ENCODE data around the gene PPIA.
"Not testable (repeated sequence)": the region's sequence is repeated elsewhere in the genome, so short reads cannot be mapped to it uniquely, and the experiment has no call there.

Gene PPIA

GRCh38 chr7:44787762-44788161 is 8.7 kb upstream of the PPIA start:
- DNase-seq (ENCODE audit: low spot score), result no peak

- DNase-seq (ENCODE audit: low spot score), result no peak
Measured at GRCh38 chr7:44789990-44790389, 6.5 kb upstream of the PPIA start.

- no peak for DNase-seq (ENCODE audit: low spot score)
Measured at GRCh38 chr7:44791278-44792219, 4.9 kb upstream of the PPIA start.

DNA sequence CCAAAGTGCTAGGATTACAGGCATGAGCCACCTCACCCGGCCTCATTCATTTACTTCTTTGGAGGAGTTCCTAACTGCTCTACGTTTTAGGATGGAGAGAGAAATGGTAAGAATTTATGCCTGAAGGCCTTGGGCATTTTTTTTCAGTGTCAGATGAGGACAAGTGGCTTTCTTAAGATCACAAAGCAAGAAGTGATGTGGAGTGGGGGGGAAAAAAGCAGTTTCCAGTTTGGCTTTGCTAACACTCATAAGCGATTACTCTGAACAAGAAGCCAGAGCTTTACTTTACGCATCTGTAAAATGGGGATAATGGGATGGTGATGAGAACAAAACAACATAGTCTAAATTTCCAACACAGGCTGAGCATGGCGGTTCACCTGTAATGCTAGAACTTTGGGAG is 2.6 kb upstream of the PPIA start:
- DNase-seq (ENCODE audit: low spot score), result no peak

DNA sequence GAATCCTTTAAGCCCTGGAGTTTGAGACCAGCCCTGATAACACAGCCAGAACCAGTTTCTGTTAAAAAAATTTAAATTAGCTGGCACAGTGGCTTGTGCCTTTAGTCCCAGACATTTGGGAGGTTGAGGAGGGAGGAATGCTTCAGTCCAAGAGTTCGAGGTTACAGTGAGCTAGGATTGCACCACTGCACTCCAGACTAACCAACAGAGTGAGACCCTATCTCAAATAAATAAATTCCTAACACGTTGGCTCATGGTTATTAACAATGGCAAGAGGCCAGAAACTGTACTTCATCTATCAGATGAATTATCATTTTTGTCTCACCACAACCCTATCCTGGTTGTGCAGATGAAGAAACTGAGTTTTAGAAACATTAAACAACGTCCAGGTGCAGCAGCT is 2.1 kb upstream of the PPIA start:
- DNase-seq (ENCODE audit: low spot score), result no peak

DNA sequence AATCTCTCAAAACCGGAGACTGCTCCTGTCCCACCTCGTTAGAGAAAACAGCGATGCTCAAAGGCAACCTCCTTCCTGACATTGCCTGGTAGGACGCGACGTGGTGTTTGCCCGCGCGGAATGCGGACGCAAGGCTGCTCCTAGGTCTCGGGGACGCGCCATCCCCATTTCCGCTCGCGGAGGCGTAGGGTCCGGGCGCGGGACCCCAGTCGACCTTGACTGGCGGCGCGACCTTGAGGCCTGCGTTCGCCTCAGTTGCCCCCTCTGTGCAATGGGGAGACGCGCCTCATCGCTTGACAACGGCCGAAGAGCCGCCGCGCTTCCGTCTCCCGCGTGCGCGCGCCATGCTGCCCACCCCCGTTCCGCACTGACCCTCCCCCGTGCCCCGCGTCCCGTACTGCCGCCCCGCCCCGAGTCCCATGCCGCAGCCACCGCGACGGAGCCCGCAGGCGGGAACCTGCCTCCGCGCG is 412 bp upstream of the PPIA start:
- DNase-seq (ENCODE audit: low spot score), result peak; percentile 58

GRCh38 chr7:44797329-44798258 is 1.1 kb downstream of the PPIA start:
- peak; percentile 96 for DNase-seq (ENCODE audit: low spot score)

DNA sequence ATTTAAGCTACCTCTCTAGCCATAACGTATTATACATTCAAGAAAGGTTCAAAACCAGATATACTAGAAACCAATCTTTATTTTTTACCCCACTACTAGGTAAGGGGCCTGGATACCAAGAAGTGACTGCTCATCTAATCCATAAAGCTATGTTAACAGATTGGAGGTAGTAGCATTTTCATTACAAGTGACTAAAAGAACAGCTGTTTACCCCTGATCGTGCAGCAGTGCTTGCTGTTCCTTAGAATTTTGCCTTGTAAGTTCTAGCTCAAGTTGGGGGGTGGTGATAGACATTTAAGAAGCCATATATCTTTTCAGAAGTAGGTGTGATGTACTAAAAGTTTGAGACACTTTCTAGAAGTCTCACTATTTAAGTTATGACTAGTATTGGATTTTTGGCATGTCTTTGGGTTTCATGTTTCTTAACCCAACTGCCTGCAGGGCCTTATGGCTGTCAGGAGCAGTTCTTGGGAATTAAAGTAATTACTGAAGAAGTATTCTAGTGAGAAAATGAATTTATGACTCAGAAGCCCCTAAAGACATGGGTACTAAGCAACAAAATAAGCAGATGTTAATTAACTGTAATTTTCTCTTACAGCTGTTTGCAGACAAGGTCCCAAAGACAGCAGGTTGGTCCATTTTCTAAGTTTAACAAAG is 2.3 kb downstream of the PPIA start:
- DNase-seq (ENCODE audit: low spot score), result no peak

GRCh38 chr7:44799939-44800338 is 3.5 kb downstream of the PPIA start:
- DNase-seq (ENCODE audit: low spot score), result no peak

DNA sequence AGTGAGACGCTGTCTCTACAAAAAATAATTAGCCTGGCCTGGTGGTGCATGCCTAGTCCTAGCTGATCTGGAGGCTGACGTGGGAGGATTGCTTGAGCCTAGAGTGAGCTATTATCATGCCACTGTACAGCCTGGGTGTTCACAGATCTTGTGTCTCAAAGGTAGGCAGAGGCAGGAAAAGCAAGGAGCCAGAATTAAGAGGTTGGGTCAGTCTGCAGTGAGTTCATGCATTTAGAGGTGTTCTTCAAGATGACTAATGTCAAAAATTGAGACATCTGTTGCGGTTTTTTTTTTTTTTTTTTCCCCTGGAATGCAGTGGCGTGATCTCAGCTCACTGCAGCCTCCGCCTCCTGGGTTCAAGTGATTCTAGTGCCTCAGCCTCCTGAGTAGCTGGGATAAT is 5.4 kb downstream of the PPIA start:
- DNase-seq (ENCODE audit: low spot score), result no peak

GRCh38 chr7:44802418-44803025 is 6.0 kb downstream of the PPIA start:
- no peak for DNase-seq (ENCODE audit: low spot score)

GRCh38 chr7:44803828-44804519 is 7.5 kb downstream of the PPIA start:
- not testable (repeated sequence) for DNase-seq (ENCODE audit: low spot score)

DNA sequence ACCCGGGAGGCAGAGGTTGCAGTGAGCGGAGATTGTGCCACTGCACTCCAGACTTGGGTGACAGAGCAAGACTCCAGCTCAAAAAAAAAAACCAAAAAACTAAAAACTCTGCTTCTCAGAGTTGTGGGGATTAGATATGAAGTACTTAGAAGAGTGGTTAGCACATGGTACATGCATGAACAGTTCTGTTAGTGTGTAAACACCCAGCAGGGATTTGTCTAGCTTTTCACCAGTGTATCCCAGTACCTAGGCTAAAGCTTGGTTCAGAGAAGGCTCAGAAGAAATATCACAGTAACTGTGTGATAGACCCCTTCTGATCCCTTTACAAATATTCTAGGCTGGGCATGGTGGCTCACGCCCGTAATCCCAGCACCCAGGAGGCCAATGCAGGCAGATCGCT is 9.5 kb downstream of the PPIA start:
- no peak for DNase-seq (ENCODE audit: low spot score)

- no peak for DNase-seq (ENCODE audit: low spot score)
Measured at GRCh38 chr7:44808914-44809393, 12.5 kb downstream of the PPIA start.

- no peak for DNase-seq (ENCODE audit: low spot score)
Measured at GRCh38 chr7:44811093-44811492, 14.6 kb downstream of the PPIA start.

- no peak for DNase-seq (ENCODE audit: low spot score)
Measured at GRCh38 chr7:44811571-44811970, 15.1 kb downstream of the PPIA start.

- no peak for DNase-seq (ENCODE audit: low spot score)
Measured at GRCh38 chr7:44814919-44815318, 18.4 kb downstream of the PPIA start.

GRCh38 chr7:44819292-44819691 is 22.8 kb downstream of the PPIA start:
- no peak for DNase-seq (ENCODE audit: low spot score)

GRCh38 chr7:44823255-44823781 is 26.8 kb downstream of the PPIA start:
- no peak for DNase-seq (ENCODE audit: low spot score)

- DNase-seq (ENCODE audit: low spot score), result no peak
Measured at GRCh38 chr7:44824894-44825526, 28.5 kb downstream of the PPIA start.

Measured in Ammon's horn (tissue), 1 donor.